ENCODE results near the gene PSMC5.
"Not testable (repeated sequence)": the region's sequence is repeated elsewhere in the genome, so short reads cannot be mapped to it uniquely, and the experiment has no call there.

PSMC5 gene

GRCh38 chr17:63786971-63787711 is 40.1 kb upstream of the PSMC5 start:
- TF ChIP-seq ISL1 (CRISPR knock-in tag; IDR thresholded peaks at IDR 0.05) (no peak), SNAI2 (CRISPR knock-in tag; IDR thresholded peaks at IDR 0.05) (no peak), PATZ1 (CRISPR knock-in tag; IDR thresholded peaks at IDR 0.05; ENCODE audit: borderline replicate concordance) (no peak), OSR1 (CRISPR knock-in tag; IDR thresholded peaks at IDR 0.05) (no peak)
- ATAC-seq = no peak

GRCh38 chr17:63790057-63790456 is 37.2 kb upstream of the PSMC5 start:
- ATAC-seq = no peak
- TF ChIP-seq CSRNP3 (CRISPR knock-in tag; IDR thresholded peaks at IDR 0.05) = no peak
- TF ChIP-seq SNAI2 (CRISPR knock-in tag; IDR thresholded peaks at IDR 0.05) = no peak
- no peak for TF ChIP-seq PPARA (CRISPR knock-in tag; IDR thresholded peaks at IDR 0.05; ENCODE audit: borderline replicate concordance)
- no peak for TF ChIP-seq OSR1 (CRISPR knock-in tag; IDR thresholded peaks at IDR 0.05)

GRCh38 chr17:63792055-63792729 is 35.0 kb upstream of the PSMC5 start:
- TF ChIP-seq ISL1 (CRISPR knock-in tag; IDR thresholded peaks at IDR 0.05) = no peak
- no peak for TF ChIP-seq ZNF8 (CRISPR knock-in tag; IDR thresholded peaks at IDR 0.05)
- no peak for TF ChIP-seq ESRRG (CRISPR knock-in tag; IDR thresholded peaks at IDR 0.05)
- no peak for TF ChIP-seq PATZ1 (CRISPR knock-in tag; IDR thresholded peaks at IDR 0.05; ENCODE audit: borderline replicate concordance)
- no peak for TF ChIP-seq TOX (CRISPR knock-in tag; IDR thresholded peaks at IDR 0.05; ENCODE audit: borderline replicate concordance)
- TF ChIP-seq CSRNP3 (CRISPR knock-in tag; IDR thresholded peaks at IDR 0.05) = no peak
- no peak for TF ChIP-seq TSHZ2 (CRISPR knock-in tag; IDR thresholded peaks at IDR 0.05)
- no peak for TF ChIP-seq POU6F1 (CRISPR knock-in tag; IDR thresholded peaks at IDR 0.05; ENCODE audit: borderline replicate concordance, low read depth)
- TF ChIP-seq PPARA (CRISPR knock-in tag; IDR thresholded peaks at IDR 0.05; ENCODE audit: borderline replicate concordance) = no peak
- TF ChIP-seq ZNF565 (CRISPR knock-in tag; conservative IDR thresholded peaks at IDR 0.05; ENCODE audit: low read depth) = no peak
- no peak for TF ChIP-seq OSR1 (CRISPR knock-in tag; IDR thresholded peaks at IDR 0.05)
- no peak for TF ChIP-seq ZC3H10 (CRISPR knock-in tag; IDR thresholded peaks at IDR 0.05)
- no peak for TF ChIP-seq ARNTL (CRISPR knock-in tag; IDR thresholded peaks at IDR 0.05; ENCODE audit: borderline replicate concordance, low read depth)
- no peak for TF ChIP-seq ZFP3 (CRISPR knock-in tag; IDR thresholded peaks at IDR 0.05)
- no peak for TF ChIP-seq BACH2 (CRISPR knock-in tag; IDR thresholded peaks at IDR 0.05; ENCODE audit: borderline replicate concordance)
- ATAC-seq = no peak

GRCh38 chr17:63796375-63796774 is 30.9 kb upstream of the PSMC5 start:
- not testable (repeated sequence) for ATAC-seq
